Retinal pigment epithelial cell (primary cell): ENCODE data around the gene CD47.

ENCODE experiments used
- DNase-seq: peaks from one replicate; pipeline ENCODE4 v3.0.0-alpha.2; 2010; ENCODE audit warnings: low read depth
- H3K4me3 ChIP-seq: 2 replicates; pipeline ENCODE4 v1.5.1; 2011; ENCODE audit warnings: mild to moderate bottlenecking, low read length, control low read depth, moderate library complexity
- TF ChIP-seq, protein P1 (sequence below): conservative IDR thresholded peaks from 2 replicates; pipeline ENCODE4 v1.5.1; 2011; ENCODE audit warnings: low read depth, low read length, control low read depth, inconsistent platforms

Gene CD47

DNA sequence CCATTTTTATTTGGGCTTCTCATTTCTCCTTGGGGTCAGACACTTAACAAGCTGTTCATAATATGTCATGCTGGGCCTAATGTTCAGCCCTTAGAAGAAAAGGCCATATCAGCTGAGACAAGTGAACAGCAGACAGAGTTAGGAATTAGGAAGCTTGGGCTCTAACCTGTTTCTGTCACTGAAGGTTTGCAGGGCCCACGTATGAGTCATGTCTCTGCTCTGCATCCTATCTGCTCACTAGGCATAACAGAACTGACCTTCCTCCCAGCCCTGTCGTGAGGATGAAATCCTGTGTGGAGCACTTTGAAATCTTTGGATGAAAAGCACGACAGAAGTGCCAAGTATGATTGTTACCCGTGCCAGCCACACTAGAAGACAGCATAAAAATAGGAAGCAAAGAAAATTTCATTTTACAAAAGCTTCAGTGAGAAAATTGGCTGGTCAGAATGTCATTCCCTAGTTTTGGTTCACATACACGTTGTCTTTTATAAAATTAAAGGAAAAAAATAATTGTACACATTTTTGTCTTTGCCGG, 26.5 kb upstream of the CD47 start:
- TF ChIP-seq, protein P1, sequence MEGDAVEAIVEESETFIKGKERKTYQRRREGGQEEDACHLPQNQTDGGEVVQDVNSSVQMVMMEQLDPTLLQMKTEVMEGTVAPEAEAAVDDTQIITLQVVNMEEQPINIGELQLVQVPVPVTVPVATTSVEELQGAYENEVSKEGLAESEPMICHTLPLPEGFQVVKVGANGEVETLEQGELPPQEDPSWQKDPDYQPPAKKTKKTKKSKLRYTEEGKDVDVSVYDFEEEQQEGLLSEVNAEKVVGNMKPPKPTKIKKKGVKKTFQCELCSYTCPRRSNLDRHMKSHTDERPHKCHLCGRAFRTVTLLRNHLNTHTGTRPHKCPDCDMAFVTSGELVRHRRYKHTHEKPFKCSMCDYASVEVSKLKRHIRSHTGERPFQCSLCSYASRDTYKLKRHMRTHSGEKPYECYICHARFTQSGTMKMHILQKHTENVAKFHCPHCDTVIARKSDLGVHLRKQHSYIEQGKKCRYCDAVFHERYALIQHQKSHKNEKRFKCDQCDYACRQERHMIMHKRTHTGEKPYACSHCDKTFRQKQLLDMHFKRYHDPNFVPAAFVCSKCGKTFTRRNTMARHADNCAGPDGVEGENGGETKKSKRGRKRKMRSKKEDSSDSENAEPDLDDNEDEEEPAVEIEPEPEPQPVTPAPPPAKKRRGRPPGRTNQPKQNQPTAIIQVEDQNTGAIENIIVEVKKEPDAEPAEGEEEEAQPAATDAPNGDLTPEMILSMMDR = no peak
- DNase-seq = no peak

GRCh38 chr3:108114423-108115065, 23.7 kb upstream of the CD47 start:
- TF ChIP-seq, protein P1 = no peak
- DNase-seq = no peak
- H3K4me3 ChIP-seq = no peak overlapping the region

More for the DNA sequence above, 26.5 kb upstream of the CD47 start:
- H3K4me3 ChIP-seq = no peak overlapping the region

GRCh38 chr3:108113975-108114374, 23.1 kb upstream of the CD47 start:
- DNase-seq = no peak
- no peak overlapping the region for H3K4me3 ChIP-seq
- TF ChIP-seq, protein P1 = no peak

DNA sequence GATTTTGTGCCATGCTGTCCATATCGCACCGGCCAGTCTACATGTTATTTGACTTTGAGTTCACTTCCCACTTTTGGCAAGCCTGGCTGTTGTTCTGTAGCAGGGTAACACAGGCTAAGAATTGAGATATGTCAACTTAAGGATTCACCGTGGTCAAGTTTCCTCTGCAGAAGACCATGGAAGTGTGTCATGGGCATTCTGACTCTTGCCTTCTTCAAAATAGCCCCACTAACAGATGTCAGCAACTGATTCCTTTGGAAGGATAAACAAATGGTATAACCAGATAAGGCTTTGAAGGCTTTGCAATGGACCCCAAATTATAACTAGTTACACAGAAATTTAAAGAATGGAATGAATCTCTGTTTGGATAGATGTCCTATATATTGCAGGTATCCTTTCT, 20.1 kb upstream of the CD47 start:
- TF ChIP-seq, protein P1 = no peak
- DNase-seq = no peak
- no peak overlapping the region for H3K4me3 ChIP-seq

DNA sequence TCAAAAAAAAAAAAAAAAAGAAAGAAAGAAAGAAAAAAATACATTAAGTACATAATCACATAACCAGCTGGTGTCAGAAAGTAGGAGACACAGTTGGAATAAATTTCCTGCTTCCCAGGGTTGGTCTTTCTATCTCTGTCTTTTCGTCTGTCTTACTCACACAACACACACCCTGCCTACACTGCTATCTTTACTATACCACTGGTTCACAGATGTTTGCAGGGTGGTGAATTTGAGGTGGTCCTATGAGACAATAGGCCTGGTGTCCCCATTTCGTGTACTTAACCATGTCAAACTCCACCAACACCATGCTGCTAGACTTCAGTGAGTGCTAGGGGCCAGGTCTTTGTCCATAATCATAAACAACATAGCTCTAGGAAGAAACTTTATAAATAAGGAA, 17.6 kb upstream of the CD47 start:
- no peak for DNase-seq
- TF ChIP-seq, protein P1 = no peak

DNA sequence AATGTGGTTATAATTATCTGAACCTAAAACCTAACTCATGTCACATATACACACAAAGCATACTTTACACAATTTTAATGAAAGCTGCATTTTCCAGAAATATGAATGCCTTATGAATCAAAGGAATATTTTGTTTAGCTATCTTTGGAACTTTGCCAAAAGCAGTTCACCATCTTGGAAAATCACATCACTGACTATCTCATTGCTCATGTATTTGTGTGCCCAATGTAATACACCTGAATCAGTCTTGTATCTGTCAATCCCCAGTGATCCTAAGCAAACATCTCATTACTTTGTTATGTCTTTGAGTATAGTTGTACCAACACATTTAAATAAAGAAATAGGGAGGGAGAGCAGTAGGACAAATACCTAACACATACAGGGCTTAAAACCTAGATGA, 15.6 kb upstream of the CD47 start:
- DNase-seq = no peak
- TF ChIP-seq, protein P1 = no peak
- no peak overlapping the region for H3K4me3 ChIP-seq

More for the DNA sequence above, 17.6 kb upstream of the CD47 start:
- no peak overlapping the region for H3K4me3 ChIP-seq

DNA sequence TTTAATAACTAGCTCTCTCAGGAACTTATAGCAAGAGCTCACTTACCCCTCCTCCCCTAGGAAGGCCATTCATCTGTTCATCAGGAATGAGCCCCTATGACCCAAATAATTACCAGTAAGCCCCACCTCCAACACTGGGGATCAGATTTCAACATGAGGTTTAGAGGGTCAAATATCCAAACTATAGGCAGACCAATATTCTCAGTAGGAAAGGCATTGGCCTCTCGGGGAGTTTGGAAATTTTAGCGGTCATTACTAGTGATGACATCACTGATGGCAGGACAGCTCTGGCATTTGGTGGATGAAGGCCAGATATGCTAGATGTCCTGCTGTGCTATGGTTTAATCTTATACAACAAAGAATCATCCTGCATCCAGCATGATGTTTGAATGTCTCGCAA, 15.2 kb upstream of the CD47 start:
- DNase-seq = no peak
- TF ChIP-seq, protein P1 = no peak
- H3K4me3 ChIP-seq = no peak overlapping the region
